Left lobe of liver (tissue), 2 donors: ENCODE data around the gene NSMCE4A. TPM values are rescaled to one million over a fixed set of nuclear protein-coding genes. Genes with fewer than 3 reads are reported as not detected.
"Not testable (repeated sequence)": the region's sequence is repeated elsewhere in the genome, so short reads cannot be mapped to it uniquely, and the experiment has no call there.

Experiments
- ATAC-seq: fragments of 200-7000 bp; cut with Tn5 transposase; one replicate; pipeline ENCODE4 v1.9.1; 2020; ENCODE audit warnings: mild to moderate bottlenecking, moderate library complexity
- DNase-seq: peaks from one replicate; pipeline ENCODE4 v3.0.0-alpha.2; 2020; ENCODE audit warnings: low spot score
- total RNA-seq: library from RNA; stranded (reverse); gene quantifications from one replicate; pipeline ENCODE4 v1.2.1, GENCODE V29; 2021
- donor health status: DM: no; HTN: no; CAD: no; lungs with moderate emphysema.
- donor health status: DM: no; HTN: yes; CAD: no.

Gene NSMCE4A, protein sequence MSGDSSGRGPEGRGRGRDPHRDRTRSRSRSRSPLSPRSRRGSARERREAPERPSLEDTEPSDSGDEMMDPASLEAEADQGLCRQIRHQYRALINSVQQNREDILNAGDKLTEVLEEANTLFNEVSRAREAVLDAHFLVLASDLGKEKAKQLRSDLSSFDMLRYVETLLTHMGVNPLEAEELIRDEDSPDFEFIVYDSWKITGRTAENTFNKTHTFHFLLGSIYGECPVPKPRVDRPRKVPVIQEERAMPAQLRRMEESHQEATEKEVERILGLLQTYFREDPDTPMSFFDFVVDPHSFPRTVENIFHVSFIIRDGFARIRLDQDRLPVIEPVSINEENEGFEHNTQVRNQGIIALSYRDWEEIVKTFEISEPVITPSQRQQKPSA
- total RNA-seq: 31.6 TPM

DNA sequence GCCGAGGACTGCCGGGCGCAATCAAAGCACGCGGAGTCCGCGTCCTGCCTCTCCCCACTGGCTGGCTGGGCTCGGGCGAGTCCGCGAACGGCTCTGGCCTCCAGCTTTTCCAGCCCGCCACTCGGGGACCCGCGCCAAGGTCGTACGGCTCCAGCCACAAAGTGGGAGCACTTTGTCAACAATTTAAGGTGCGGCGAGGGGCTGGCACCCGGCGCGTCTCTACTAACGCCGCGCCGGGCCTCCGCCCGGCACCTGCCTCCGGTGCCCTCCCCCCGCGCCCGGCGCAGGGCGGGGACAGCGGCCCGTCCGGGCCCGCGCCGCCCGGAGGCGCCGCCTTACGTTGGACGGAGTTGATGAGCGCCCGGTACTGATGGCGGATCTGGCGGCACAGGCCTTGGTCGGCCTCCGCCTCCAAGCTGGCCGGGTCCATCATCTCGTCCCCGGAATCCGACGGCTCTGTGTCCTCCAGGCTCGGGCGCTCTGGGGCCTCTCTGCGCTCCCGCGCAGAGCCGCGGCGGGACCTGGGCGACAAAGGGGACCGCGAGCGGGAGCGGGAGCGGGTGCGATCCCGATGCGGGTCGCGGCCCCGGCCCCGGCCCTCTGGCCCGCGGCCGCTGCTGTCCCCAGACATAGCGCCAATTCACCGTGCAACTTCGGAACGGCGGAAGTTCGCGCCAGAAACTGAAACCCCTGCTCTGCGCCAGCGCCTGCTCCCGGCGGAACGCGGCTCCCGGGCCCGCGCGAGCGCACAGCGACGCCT, at the start of gene NSMCE4A:
NSMCE4A (minus strand) TSS at position 683 of the 760 bp plus-strand sequence; CDS start at position 631, 52 bp downstream.
- ATAC-seq (peak; percentile 87), DNase-seq (peak; percentile 83)

DNA sequence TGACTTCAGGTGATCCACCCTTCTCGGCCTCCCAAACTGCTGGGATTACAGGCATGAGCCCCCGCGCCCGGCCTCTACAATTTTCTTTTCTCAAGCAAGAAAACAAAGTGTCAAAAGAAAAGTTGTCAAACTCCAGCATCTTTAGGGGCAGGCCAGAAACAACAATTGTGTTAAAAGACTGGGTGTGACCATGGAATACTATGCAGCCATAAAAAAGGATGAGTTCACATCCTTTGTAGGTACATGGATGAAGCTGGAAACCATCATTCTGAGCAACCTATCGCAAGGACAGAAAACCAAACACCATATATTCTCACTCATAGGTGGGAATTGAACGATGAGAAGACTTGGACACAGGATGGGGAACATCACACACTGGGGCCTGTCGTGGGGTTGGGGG, 48.2 kb upstream of the NSMCE4A start:
- not testable (repeated sequence) for DNase-seq, ATAC-seq

GRCh38 chr10:122022276-122022675, 47.3 kb upstream of the NSMCE4A start:
- ATAC-seq (no peak), DNase-seq (no peak)

- ATAC-seq: no peak
- no peak for DNase-seq
These were observed 46.8 kb upstream of the NSMCE4A start for GRCh38 chr10:122021828-122022227.

DNA sequence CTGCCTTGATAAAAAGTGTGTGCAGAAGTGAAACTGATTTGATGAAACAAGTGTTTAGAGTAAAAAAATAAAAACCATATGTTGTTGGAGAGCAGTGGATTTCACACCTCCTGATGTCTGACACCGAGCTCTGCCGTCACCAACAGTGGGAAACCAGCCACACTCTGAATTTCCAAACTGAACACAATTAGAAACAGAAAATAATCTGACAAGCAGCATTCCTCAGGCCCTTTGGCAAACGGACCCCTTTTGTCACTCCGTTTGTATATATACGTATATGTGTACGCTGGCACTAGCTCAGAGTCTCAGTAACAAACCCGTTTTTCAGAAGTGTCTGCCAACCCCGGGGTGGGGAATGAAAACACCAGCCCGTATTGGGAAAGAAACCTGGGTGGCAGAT, 46.4 kb upstream of the NSMCE4A start:
- no peak for DNase-seq
- ATAC-seq: no peak

DNA sequence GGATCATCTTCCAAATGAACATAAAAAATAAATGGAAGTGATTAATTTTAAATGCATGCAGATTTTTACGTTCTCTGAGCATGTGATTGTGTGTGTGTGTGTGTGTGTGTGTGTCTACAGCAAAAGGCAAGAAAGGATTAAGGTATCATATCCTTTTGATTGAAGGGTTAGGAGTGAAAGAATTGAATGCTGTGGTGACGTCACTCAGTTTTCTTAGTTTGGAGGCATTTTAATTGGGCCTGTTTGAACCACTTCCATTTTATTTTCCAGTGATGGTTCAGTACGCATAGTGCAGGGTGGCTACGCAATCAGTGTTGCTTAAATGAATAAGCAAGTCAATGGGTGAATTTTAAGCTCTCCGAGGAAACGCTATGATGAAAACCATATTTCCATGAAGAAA, 45.2 kb upstream of the NSMCE4A start:
- ATAC-seq: no peak
- DNase-seq: no peak

- ATAC-seq (peak; percentile 92), DNase-seq (peak; percentile 81)
These were observed 44.5 kb upstream of the NSMCE4A start for GRCh38 chr10:122019414-122019975.

- peak; percentile 61 for DNase-seq
- ATAC-seq: peak; percentile 72
These were observed 44.0 kb upstream of the NSMCE4A start for GRCh38 chr10:122018951-122019413.

DNA sequence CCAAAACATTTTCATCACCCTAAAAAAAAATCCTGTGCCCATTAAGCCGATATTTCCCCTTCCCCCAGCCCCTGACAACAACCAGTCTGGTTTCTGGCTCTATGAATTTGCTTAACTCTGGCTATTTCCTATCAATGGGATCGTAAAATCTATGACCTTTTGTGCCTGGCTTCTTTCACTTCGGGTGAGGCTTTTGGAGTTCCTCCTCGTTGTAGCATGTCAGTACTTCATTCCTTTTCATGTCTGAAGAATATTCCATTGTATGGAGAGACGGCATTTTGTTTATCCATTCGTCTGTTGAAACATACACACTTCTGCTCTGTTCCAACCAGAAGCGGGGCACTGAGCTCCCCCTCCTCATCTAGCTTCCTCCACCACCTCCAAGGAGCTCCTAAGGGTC, 43.5 kb upstream of the NSMCE4A start:
- DNase-seq: no peak
- ATAC-seq: no peak

DNA sequence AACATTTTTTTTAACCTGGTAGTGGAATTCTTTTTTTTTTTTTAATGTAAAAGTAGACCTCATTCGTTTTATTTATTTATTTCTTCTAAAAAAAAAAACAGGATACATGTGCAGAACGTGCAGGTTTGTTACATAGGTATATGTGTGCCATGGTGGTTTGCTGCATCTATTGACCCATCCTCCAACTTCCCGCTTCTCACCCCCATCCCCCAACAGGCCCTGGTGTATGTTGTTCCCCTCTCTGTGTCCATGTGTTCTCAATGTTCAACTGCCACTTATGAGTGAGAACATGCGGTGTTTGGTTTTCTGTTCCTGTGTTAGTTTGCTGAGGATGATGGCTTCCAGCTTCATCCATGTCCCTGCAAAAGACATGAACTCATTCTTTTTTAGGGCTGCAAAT, 42.9 kb upstream of the NSMCE4A start:
- DNase-seq, ATAC-seq: not testable (repeated sequence)

- ATAC-seq: peak; percentile 9
- no peak for DNase-seq
These were observed 39.7 kb upstream of the NSMCE4A start for GRCh38 chr10:122014652-122015248.

GRCh38 chr10:122013311-122013780, 38.3 kb upstream of the NSMCE4A start:
- ATAC-seq (peak; percentile 96), DNase-seq (peak; percentile 81)

- ATAC-seq (no peak), DNase-seq (no peak)
These were observed 37.7 kb upstream of the NSMCE4A start for GRCh38 chr10:122012731-122013130.

- ATAC-seq (no peak), DNase-seq (no peak)
These were observed 35.5 kb upstream of the NSMCE4A start for GRCh38 chr10:122010405-122011050.

DNA sequence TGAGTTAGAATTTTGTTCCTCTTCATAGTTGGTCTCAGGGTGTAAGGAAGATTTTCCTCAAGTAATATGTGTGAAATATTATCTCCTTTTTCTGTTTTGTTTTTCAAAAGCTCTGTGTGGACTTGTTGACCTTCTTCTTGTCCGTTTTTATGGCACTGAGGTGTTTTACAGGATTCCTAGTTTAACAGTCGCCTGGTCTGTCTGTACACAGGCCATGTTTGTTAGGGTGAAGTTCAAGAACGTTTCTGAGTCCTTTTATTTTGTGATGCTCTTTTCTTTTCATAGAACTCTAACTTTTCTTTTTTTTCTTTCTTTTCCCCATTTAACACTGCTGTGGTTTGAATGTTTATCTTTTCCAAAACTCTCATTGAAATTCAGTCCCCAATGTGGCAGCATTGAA, 32.4 kb upstream of the NSMCE4A start:
- peak; percentile 75 for ATAC-seq
- no peak for DNase-seq

DNA sequence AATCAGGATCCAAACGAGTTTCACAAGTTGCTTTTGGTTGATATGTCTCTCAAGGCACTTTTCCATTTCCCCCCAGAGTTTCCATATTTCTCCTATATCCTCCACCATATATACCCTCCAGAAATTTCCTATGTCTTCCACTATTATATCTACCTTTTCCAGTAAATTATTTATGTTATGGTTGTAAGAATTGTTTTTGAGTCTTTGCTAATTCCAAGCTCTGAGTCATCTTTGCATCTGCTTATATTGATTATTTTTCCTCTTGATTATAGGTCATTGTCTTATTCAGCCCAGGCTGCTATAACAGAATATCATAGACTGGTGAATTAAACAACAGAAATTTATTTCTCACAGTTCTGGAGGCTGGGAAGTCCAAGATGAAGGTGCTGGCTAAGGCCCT, 26.7 kb upstream of the NSMCE4A start:
- DNase-seq: no peak
- ATAC-seq: no peak

DNA sequence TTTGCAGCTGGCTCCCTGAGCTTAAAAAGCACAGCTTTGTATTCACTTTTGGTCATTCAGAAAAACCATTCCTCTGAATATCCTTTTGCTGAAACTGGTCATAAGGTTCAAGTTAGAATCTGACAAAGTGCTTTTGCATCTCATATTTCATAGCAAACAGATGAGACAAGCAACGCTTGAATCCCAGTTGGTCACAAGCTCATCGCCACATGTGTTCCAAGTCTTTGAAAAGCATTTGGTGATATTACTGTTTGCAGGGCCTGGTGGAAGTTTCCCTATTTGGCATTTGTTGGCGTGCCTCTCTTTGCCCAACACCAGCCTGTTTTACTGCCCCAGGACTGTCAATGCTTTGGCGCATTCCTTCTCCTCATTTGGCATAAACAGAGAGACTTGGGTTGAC, 24.3 kb upstream of the NSMCE4A start:
- ATAC-seq (no peak), DNase-seq (no peak)

DNA sequence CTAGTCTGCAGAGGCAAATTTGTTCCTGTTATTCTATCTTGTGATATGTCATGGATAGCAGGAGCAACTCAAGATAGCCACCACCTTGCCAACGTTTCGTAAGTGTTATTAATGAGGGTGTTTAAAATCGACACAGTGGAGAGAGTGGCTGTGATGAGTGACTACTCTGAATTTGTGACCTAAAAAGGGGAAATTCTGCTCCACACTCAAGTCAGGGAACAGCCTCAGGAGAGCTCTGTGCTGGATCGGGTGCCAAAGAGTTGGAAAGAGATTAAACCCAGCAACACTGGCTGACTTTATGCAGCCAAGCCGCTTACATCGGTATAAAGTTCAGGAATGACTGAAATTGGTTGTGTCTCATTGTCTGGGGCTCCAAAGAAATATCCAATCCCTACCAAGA, 23.4 kb upstream of the NSMCE4A start:
- DNase-seq (no peak), ATAC-seq (no peak)

GRCh38 chr10:121994429-121994941, 19.5 kb upstream of the NSMCE4A start:
- DNase-seq (no peak), ATAC-seq (no peak)

- not testable (repeated sequence) for DNase-seq, ATAC-seq
These were observed 16.7 kb upstream of the NSMCE4A start for GRCh38 chr10:121991727-121992126.
